GM21515 (cell line): ENCODE results near the gene ZBTB34.

ENCODE experiments used
- ATAC-seq: cut with Tn5 transposase; IDR thresholded peaks from one replicate; pipeline ENCODE4 v1.9.1; 2021; ENCODE audit not compliant: unreplicated experiment

ZBTB34 gene

DNA sequence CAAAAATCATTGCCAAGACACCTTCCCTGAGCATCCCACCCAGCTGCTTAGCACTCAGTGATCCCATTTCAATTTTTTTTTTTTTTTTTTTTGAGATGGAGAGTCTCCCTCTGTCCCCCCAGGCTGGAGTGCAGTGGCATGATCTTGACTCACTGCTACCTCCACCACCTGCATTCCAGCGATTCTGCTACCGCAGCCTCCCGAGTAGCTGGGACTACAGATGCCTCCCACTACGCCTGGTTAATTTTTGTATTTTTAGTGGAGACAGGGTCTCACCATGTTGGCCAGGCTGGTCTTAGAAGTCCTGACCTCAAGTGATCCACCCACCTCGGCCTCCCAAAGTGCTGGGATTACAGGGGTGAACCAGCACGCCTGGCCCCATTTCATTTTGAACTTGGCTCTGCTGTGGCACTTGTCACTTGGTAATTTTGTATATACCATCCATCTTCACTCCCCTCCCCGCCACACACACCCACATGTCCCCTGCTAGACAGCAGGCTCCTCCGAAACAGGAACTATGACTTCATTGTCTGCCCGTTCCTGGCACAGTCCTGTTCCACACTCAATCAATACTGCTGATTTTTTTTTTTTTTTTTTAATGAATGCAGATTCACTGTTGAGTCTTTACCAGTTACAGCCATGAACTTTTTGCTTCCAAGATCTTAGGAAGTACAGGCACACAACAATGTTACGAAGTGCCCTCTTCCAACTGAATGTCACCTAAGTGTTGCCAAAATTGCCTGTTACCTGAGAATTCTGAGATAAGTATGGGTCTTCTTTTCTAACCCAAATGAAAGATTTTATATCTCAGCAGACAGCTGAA lies 17.3 kb upstream of the ZBTB34 start:
- ATAC-seq, result no peak

DNA sequence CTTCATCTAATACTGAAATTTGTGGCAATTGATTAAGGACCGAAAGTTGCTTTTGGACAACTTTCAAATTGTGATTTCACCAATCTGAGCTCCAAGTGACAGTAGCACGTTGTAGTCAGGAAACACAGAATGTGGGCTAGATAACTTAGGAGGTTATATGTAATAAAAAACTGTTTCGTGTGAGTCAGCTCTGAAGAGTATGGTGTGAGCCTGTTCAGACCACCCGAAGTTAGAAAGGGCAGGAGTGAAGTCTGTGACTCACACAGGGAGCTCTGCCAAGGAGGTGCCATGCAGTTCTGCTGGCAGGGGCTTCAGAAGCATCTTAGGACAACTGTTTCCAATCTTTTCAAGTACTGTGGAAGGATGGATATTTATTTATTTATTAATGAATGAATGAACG lies 16.4 kb upstream of the ZBTB34 start:
- no peak for ATAC-seq

DNA sequence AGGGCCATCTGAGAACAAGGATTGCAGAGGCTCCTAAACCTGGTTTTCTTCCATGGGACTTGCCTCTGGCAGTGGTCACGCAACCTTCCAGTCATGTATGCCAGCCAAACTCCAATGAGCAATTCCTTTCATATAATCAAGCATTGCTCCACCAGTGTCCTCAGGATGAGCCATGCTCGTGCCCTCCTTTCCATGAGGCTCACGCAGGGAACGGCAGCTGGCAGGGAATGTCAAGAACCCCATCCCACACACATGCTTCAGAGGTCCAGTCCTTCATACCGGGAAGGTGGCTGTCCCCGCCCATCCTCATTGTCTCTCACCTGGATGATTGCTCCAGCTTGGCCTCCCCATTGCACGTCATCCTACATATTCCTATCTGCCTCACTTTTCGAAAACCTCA lies 13.4 kb upstream of the ZBTB34 start:
- no peak for ATAC-seq

DNA sequence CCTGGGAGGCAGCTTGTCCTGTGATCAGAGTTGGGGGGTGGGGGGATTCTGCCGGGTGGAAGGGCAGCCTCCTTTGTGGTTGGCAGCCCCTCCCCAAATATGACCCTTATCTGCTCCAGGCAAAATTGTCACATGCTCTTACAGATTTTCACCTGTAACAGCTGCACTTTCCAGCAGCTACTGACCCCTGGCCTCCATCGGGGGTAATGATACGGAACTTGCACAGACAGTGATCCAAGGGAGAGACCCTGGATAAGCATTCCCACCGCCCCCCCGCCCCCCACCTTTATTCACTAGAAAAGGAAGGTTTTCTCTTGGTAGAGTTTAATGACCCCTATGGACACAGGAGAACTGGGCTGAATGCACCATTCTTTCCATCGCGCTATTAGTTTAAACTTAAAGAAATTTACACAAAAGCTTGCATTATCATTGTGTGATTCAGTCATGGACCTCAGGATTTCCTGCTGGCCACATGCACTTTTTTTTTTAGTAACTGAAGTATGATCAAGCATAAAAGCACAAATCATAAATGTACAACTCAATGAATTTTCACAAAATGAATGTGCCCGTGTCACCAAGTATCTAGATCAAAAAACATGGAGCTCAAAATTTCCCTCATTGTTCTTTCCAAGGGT lies 10.7 kb upstream of the ZBTB34 start:
- no peak for ATAC-seq

DNA sequence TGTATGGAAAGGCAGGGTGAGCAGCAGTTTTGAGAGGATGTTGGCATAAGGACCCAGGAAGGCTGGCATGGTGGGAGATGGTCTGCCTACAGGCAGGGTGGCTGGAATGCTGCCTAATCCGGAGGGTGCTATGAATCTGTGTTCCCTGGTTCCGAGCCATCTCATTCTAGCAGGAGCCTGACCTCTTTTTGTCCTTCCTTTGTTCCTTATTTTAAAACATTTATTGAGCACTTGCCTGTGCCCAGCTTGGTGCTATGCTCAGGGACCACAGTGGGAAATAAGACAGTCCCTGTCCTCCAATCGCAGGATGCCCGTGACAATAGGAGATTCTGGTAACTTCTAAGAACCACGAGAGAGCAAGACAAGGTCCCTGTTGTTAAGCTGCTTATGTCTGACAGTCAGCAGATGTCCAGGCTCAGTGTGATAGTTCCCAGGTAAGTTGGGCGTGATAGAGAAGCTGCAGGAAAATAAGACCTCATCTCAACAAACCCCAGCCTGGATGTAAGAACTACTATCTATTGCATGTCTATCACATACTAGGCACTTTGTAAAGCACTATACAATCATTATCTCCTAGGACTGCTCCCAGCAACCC lies 9.1 kb upstream of the ZBTB34 start:
- no peak for ATAC-seq

DNA sequence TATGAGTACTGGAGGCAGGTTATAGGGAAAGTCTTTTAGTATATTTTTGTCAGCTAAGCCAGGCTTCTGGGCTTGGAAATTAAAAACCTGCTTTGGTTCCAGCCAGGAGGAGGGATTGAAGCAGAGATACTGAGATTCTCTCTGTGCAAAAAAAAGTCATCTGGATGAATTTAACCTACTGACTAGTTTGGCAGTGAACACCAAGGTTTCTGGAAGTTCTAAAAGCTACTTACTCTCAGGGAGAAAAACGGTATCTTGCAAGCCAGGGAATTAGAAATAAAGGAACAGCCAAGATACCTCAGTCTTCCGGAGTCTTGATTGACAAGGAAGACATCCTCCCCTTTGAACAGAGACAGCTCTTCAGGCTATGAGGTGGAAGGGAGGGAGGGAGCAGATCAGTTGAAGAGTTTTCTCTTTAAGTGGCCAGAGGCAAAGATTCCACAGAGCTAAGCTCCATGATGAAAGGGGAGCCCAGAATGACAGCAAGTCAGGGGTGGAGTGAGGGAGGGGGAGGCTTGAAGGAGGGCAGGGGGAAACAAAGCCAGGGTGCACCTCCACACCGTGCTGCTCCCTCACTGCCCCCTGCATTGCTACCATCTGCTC lies 8.3 kb upstream of the ZBTB34 start:
- ATAC-seq, result no peak

DNA sequence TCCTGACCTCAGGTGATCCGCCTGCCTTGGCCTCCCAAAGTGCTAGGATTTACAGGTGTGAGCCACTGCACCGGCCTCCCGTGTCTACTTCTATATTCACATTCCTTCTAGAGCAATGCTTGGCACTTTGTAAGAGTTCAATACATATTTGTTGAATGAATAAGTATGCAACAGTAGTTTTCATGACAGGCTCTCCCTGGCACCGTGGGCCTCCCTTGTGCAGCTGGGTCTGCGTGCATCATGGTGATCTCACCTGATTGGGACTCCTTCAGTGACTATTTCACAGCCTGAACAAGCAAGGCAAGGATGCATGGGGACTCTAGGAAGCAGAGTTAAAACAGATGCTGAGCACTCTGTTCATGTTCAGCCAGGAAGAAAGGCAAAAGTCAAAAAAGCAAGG lies 6.8 kb upstream of the ZBTB34 start:
- no peak for ATAC-seq

DNA sequence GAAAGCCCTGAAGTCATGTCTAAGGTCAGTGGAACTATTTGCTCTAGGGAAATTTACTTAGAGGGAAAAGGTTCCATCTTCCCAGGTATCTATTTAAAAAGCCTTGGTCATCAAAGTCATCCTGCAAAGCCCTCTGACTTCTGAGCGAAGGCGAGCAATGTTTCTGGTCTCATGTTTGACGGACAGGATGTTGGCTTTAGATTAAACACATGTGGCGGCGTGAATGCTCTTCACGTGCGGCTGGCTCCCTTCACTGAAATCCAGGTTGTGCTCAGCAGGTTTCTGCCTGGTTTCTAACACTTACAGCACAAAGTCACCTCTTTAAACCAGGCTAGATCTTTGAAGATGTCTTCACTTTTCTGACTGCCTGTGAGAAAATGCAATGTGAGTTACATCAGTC lies 5.7 kb upstream of the ZBTB34 start:
- ATAC-seq, result no peak

DNA sequence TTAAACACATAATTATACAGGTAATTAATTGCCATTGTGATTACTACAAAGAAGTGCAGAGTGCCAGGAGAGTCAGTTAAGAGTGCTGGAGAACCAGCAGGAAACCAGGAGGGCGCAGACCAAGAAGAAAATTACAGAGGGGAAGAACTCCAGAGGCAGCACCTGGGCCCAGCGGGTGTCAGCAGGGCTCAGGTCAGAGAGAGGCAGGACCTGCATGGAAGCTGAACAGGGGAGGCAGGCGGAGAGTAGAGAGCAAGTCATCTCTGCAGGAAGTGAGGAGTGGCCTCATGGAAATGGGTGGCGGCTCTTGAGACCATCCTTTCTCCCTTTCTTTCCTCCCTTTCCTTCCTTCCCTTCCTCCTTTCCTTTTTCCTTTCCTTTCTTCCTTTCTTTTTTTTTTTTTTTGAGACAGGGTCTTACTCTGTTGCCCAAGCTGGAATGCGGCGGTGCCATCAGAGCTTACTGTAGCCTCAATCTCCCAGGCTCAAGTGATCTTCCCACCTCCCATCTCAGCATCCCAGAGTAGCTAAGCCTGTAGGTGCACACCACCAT lies 4.0 kb upstream of the ZBTB34 start:
- no peak for ATAC-seq

DNA sequence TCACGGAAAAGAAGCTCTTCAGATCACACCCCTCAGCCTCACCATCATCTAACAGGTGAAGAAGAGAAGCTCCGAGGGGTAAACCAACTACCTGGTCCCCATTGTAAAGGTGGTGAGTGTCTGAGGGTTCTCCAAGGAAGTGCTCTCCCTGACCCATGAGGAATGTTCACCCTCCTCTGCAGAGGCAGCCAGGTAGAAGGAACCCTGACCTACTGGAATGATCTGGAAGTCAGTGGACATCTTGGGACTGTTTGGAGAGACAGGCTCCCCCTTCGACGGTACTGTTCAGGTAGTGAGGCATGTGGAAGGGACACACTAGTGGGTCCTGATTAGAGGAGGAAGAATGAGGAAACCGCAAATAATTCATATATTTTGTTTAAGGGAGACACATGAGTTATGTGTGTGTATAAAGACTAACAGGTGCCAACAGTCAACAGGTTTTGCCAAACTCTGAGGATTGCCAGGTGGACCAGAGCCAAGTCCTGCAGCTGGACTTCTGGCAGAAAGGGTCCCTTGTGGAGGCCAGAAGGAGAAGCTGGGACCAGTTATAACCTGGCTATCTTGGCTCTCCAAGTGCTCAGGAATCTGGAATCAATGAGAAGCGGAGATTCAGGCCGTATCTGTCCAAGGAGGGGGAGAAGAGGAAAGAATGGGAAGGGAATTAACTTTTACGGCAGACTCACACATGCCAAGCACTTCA lies 3.0 kb upstream of the ZBTB34 start:
- ATAC-seq, result no peak

DNA sequence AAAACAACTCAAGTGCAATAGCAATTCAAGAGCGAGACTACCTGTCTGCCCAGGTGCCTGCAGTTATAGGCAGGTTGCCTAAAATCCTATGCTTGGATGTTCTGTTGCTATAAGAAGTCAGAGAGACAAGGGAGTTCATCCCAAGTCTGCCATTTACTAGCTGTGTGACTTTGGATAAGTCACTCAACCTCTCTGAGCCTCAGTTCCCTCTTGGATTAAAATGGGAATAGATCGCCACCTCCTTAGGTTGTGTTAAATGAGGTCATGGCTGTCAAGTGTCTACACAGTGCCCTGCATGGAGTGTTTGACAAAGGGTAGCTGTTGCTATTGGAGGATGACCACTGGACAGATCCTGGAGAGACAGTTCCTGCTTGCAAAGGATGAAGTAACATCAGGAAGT lies 1.3 kb upstream of the ZBTB34 start:
- ATAC-seq, result no peak

DNA sequence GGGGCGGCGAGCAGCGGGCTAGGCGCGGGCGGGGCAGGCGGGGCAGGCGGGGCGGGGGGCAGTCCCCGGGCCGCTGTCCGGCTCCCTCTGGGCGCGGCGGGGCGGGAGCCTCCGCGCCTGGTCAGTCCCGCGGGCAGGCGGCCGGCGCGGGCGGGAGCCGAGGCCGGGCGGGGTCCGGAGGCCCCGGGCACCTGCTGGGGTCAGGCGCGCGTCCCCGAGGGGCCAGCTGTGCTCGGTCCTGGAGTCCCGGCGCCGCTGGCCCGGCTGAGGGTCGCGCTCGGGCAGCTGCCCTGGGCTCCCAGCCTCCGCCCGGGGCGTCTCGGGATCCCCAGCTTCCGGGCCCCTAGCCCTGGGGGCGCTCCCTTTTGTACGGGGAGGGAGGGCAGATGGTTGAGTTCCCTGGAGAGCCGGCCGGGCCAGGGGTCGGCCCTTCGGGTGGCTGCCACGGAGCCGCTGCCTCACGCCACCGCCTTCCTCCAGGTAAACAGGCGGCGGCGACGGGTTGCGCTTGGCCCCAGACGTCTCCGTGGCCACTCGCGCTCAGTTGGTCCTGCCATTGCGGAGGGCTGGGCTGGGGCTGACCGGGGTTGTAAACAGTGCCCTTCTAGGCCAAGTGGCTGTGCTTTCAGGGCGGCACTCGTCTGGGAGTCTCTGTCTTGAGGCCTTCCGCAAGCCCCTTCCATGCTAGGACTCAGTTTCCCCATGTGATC lies 473 bp downstream of the ZBTB34 start:
- ATAC-seq, result peak; percentile 29

DNA sequence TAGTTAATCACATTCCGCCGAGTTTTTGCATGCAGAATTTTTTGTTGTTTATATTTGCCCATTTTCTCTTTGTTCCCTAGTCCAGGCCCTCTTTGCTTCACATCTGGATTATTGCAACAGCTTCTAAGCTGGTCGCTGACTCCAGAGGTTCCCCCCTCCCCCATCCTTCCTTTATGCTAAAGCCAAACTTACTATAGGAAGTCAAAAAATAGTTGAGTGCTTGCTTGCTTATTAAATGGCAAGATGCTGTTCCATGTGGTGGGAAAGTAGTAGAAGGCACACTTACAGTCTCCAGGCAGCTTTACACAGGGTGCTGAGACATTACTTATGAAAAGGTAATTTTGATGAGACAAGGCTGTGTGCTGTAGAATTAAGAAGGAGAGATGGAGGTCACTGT lies 1.3 kb downstream of the ZBTB34 start:
- ATAC-seq, result no peak

DNA sequence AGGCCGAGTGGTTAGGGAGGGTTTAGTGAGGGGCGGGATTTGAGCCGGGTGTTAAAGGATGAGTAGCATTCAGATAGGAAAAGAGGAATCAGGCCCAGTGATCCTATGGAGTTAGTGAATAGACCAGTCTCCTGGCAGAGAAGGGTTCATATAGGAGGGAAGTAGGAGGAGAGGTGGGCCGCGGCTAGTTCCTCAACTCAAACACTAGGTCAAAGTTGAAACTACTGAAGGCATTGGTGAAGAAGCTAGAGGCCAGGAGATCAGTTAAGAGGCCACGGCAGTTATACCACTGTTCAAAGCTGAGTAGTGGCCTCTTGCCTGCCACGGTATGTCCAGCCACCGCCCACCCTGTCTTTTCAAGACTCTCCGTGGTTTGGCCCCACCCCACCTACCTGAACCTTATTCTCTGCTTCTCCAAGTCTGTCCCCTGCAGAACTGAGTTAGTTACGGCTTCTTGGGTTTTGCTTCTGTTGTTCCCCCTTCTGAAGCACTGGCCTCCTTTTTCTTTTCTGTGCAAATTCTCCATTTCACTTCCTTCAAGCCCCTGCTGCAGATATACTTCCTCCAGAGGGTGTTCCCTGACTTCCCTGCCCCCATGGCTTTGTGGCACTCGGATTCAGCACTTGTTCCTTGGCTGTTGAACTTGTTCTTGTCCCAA lies 1.8 kb downstream of the ZBTB34 start:
- ATAC-seq, result no peak

DNA sequence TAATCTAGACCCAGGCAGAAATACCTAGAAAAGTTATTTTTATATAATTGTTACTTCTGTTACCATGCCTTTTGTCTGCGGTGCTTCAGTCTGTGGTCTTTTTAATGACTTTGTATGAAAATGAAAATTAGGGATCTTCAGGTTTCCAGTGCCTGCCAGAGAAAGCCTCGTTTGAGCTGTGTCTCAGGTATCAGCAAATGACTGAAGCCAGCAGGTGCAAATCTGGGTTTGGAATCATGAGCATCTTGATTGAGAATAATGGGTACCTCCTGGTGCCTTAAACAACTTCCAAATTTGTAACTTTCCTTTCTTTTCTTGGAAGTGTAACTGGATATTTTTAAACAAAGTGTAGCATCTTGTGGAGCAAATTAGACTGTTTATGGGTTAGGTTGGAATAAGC lies 4.3 kb downstream of the ZBTB34 start:
- no peak for ATAC-seq

DNA sequence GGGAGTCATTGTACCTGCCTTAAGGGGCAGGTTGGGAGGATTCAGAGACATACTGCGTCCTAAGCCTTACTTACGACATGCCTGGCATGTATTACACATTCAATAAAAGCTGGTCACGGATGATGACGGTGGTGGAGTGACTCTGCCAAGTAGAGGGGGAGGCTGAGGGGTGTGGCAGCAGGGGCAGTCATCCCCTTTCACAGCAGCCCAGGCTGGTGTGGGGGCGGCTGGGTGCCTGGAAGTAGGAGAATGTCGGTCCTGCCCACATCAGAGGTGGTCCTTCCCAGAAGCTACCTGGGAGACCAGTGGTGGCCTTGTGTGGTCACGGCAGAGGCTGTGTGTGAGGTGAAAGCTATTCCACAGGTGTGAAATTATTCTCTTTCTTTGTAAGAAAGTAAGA lies 8.9 kb downstream of the ZBTB34 start:
- no peak for ATAC-seq

DNA sequence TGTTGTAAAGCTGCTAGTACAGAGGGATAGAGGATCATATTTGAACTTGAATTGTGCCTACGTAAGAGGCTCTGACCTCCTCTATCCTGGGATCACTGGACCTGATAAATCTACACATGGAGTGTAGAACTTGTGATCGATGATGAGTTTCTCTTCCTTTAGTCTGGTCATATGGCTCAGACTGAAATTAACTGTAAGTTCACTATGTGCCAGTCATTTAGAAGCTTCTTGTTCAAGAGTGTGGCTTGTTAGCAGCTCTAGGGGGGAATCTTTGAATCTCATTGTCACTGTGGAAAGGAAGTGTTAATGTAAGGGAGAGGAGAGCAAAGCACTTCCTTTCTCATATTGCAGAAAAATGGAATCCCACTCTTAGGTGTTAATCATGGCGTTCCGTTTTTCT lies 12.1 kb downstream of the ZBTB34 start:
- no peak for ATAC-seq

DNA sequence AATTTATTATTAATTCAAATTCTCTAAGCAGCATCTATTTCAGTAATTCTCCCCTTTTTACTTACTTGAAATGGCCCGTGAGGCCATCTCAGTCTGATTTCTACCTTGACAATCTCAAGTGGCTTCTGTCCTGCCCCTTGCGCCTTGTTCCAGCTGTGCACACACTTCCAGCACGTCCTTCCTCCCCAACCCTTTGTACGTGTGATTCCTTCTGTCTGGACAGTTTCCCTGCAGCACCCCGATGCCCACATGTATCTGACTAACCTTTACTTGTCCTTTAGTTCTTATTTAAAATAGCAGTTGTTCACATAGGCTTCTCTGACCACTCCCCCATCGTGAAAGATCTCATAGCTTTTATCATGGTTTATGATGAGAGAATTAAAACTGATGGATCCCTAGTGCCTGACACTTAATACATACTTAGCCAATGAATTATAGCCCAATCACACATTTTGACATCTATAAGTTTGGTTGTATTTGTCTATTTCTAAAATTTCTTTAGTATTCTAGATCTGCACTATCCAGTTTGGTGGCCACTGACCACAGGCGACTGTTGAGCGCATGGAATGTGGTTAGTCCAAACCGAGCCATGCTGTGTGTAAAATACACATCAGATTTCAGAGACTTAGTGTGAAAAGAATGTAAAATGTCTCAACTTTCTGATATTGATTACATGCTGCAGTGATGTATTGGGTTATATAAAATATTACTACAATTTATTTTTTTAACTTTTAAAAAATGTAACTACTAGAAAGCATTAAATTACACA lies 14.3 kb downstream of the ZBTB34 start:
- ATAC-seq, result no peak
